Endothelial cell of umbilical vein (primary cell): ENCODE measurements around the gene SLC35F3. TPM values are rescaled to one million over a fixed set of nuclear protein-coding genes. Genes with fewer than 3 reads are reported as not detected.

ENCODE experiments used
- BruUV-seq: library from RNA; stranded (reverse); fragments of 400-500 nt; replicated peaks from 2 replicates; lab custom pipeline; 2021; lab: Mats Ljungman, UMichigan
- CTCF ChIA-PET: fragments of 300-600, 350-600 bp; sonication (Branson Sonifier 250); formaldehyde crosslinking; loops from one replicate; lab custom pipeline; 2021; ENCODE audit warnings: antibody characterized with exemption, inconsistent platforms; lab: Charles Lee
- POLR2A ChIA-PET: fragments of 300-600, 350-600 bp; sonication (Branson Sonifier 250); formaldehyde crosslinking; loops from one replicate; lab custom pipeline; 2021; ENCODE audit warnings: antibody characterized with exemption, inconsistent platforms; lab: Charles Lee
- DNase-seq: peaks from one replicate; pipeline ENCODE4 v3.0.0-alpha.2; 2011; ENCODE audit warnings: low read depth, low spot score
- FAIRE-seq: peaks from 2 replicates; lab custom pipeline; 2011; peaks lifted over from hg19 to GRCh38; lab: Jason Lieb, UNC
- H2AFZ ChIP-seq: 2 replicates; pipeline ENCODE4 v1.6.0; 2012; ENCODE audit warnings: low read depth, low read length, control low read depth, inconsistent platforms
- H3K27ac ChIP-seq: 2 replicates; pipeline ENCODE4 v1.5.1; 2011; ENCODE audit warnings: low read depth, mild to moderate bottlenecking, control low read depth, low read length, moderate library complexity; ENCODE audit not compliant: insufficient read depth
- H3K27me3 ChIP-seq, 2 experiments: 2 replicates each; pipeline versions ENCODE4 v1.6.0 to v1.6.1; 2011; ENCODE audit warnings: low read length in 2 of 2, mixed read lengths in 1 of 2; ENCODE audit not compliant: control insufficient read depth in 2 of 2, insufficient read depth in 2 of 2
- H3K36me3 ChIP-seq, 2 experiments: 2 replicates in 1 of 2; 3 replicates in 1 of 2; pipeline ENCODE4 v1.5.1; 2011; ENCODE audit warnings: low read length in 2 of 2, mild to moderate bottlenecking in 1 of 2, moderate library complexity in 1 of 2; ENCODE audit not compliant: control insufficient read depth in 2 of 2, insufficient read depth in 2 of 2; ENCODE audit errors: extremely low read depth in 1 of 2
- H3K4me1 ChIP-seq: 3 replicates; pipeline ENCODE4 v1.5.1; 2011; ENCODE audit warnings: mild to moderate bottlenecking, low read length; ENCODE audit not compliant: control insufficient read depth, insufficient read depth; ENCODE audit errors: extremely low read depth
- H3K4me2 ChIP-seq: 2 replicates; pipeline ENCODE4 v1.6.1; 2011; ENCODE audit warnings: low read length, control low read depth, mixed read lengths; ENCODE audit not compliant: insufficient read depth
- H3K4me3 ChIP-seq, 3 experiments: fragments of 200-600 bp in 1 of 3; sonication (generic), shearing (Covaris generic) in 1 of 3; replicated peaks in 1 of 3; 2 replicates each; pipeline ENCODE4 v1.5.1; 2011 to 2016; ENCODE audit warnings: control low read depth in 3 of 3, low read length in 3 of 3, mild to moderate bottlenecking in 2 of 3, inconsistent platforms in 1 of 3, low read depth in 1 of 3, moderate library complexity in 1 of 3; ENCODE audit not compliant: insufficient read depth in 1 of 3
- H3K79me2 ChIP-seq: 2 replicates; pipeline ENCODE4 v1.6.0; 2012; ENCODE audit warnings: low read length, inconsistent platforms; ENCODE audit not compliant: control insufficient read depth, insufficient read depth
- H3K9ac ChIP-seq: replicated peaks from 2 replicates; pipeline ENCODE3; 2011; ENCODE audit warnings: low read length, control low read depth; ENCODE audit not compliant: insufficient read depth; ENCODE audit errors: extremely low read depth
- H3K9me1 ChIP-seq: replicated peaks from 3 replicates; pipeline ENCODE4 v1.6.0; 2011; ENCODE audit warnings: mild to moderate bottlenecking, low read length; ENCODE audit not compliant: control insufficient read depth, insufficient read depth; ENCODE audit errors: extremely low read depth
- H3K9me3 ChIP-seq: replicated peaks from 2 replicates; pipeline ENCODE4 v1.5.1; 2012; ENCODE audit warnings: low read length, inconsistent platforms; ENCODE audit not compliant: control insufficient read depth, insufficient read depth
- H4K20me1 ChIP-seq: replicated peaks from 2 replicates; pipeline ENCODE3; 2011; ENCODE audit warnings: mild to moderate bottlenecking, low read length; ENCODE audit not compliant: control insufficient read depth, insufficient read depth; ENCODE audit errors: extremely low read depth
- EZH2 ChIP-seq: IDR thresholded peaks from 2 replicates; pipeline ENCODE4 v1.6.1; 2012; ENCODE audit warnings: borderline replicate concordance, low read depth, mild to moderate bottlenecking, moderate library complexity, low read length, inconsistent platforms; ENCODE audit not compliant: severe bottlenecking
- FOS ChIP-seq: IDR thresholded peaks from 2 replicates; pipeline ENCODE4 v1.6.1; 2011; ENCODE audit warnings: mild to moderate bottlenecking, low read length, moderate library complexity, borderline replicate concordance; ENCODE audit not compliant: insufficient read depth
- GATA2 ChIP-seq: IDR thresholded peaks from 2 replicates; pipeline ENCODE4 v1.7.0; 2011; ENCODE audit warnings: low read depth, mild to moderate bottlenecking, moderate library complexity, mixed read lengths, low read length; ENCODE audit not compliant: insufficient read length, insufficient read depth
- JUN ChIP-seq: IDR thresholded peaks from 2 replicates; pipeline ENCODE4 v1.6.1; 2011; ENCODE audit warnings: borderline replicate concordance, low read depth; ENCODE audit not compliant: insufficient read length, insufficient read depth
- MYC ChIP-seq: IDR thresholded peaks from one replicate; pipeline ENCODE4 v1.6.1; 2011; ENCODE audit warnings: mild to moderate bottlenecking, low read depth, low read length
- POLR2A ChIP-seq: IDR thresholded peaks from 2 replicates; pipeline ENCODE4 v1.6.1; 2012; ENCODE audit warnings: low read depth, mild to moderate bottlenecking, control low read depth, low read length
- POLR2AphosphoS5 ChIP-seq: IDR thresholded peaks from 2 replicates; pipeline ENCODE4 v1.6.1; 2012; ENCODE audit warnings: low read depth, mild to moderate bottlenecking, control low read depth, low read length, moderate library complexity; ENCODE audit not compliant: insufficient read depth
- dilution Hi-C: fragments of 300-500 bp; cut with MboI; formaldehyde crosslinking; loops from one replicate; pipeline ENCODE4 v1.15.0; 2019; ENCODE audit warnings: low sequenced_read_pairs; ENCODE audit not compliant: extremely low pct_ligation_motif_present
- intact Hi-C: fragments of 100-400 bp; cut with micrococcal nuclease; formaldehyde crosslinking; loops from one replicate; pipeline ENCODE4 v1.10.0; 2022
- polyA plus RNA-seq, 4 experiments: library from polyadenylated mRNA; depleted of rRNA in 3 of 4; stranded (reverse) in 3 of 4; unstranded in 1 of 4; fragments of >200 nt; gene quantifications; 2 replicates each; pipeline versions ENCODE4 v1.2.1 to v1.2.3, GENCODE V29; 2011 to 2012; ENCODE audit warnings: missing spikeins in 1 of 4
- total RNA-seq: library from RNA; stranded (reverse); gene quantifications from 2 replicates; pipeline ENCODE4 v1.2.3, GENCODE V29; 2021
- TF ChIP-seq, protein P1 (sequence below), 2 donors: IDR thresholded peaks; 1 replicate in 1 of 2; 2 replicates in 1 of 2; pipeline ENCODE4 v1.5.1; 2011; ENCODE audit warnings: low read length in 2 of 2, mild to moderate bottlenecking in 2 of 2, moderate library complexity in 2 of 2, control low read depth in 1 of 2, inconsistent platforms in 1 of 2, low read depth in 1 of 2; ENCODE audit not compliant: insufficient read depth in 1 of 2; ENCODE audit errors: extremely low read depth in 1 of 2
- TF ChIP-seq, protein P2 (sequence below): IDR thresholded peaks from 2 replicates; pipeline ENCODE4 v1.6.1; 2011; ENCODE audit not compliant: insufficient read depth, insufficient read length

The SLC35F3 gene
- total and polyA plus RNA-seq, 2 donors (not counting 3 experiments of a cell fraction or from before 2014, with no cell fraction given), result not detected

DNA sequence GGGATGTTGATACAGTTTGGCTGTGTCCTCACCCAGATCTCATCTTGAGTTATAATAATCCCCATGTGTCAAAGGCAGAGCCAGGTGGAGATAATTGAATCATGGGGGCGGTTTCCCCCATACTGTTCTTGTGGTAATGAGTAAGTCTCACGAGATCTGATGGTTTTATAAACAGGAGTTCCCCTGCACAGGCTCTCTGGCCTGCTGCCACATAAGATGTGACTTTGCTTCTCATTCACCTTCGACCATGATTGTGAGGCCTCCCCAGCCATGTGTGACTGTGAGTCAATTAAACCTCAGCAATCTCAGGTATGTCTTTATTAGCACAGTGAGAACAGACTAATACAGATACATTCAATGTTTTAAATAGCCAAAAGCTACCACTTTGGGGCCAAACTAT lies 41.1 kb downstream of the SLC35F3 start:
- no TSS peak for BruUV-seq
- Histone ChIP-seq H3K9me1 (no peaks in the 10 kb centered on the region), H3K4me3 (no peak overlapping the region), H3K79me2 (no peaks in the 10 kb centered on the region), H2AFZ (no peak overlapping the region), H4K20me1 (no peaks in the 10 kb centered on the region), H3K27me3 (no peaks in the 10 kb centered on the region), H3K36me3 (no peaks in the 10 kb centered on the region), H3K4me2 (no peak overlapping the region), H3K9me3 (no peaks in the 10 kb centered on the region), H3K27ac (no peak overlapping the region), H3K4me1 (no peaks in the 10 kb centered on the region), H3K9ac (no peak overlapping the region)
- ChIA-PET CTCF (no interaction called here), POLR2A (no interaction called here)
- dilution Hi-C loops, result no loop called here
- intact Hi-C loops, result no loop called here
- DNase-seq (no peak), FAIRE-seq (no peak)
- TF ChIP-seq, protein P1, sequence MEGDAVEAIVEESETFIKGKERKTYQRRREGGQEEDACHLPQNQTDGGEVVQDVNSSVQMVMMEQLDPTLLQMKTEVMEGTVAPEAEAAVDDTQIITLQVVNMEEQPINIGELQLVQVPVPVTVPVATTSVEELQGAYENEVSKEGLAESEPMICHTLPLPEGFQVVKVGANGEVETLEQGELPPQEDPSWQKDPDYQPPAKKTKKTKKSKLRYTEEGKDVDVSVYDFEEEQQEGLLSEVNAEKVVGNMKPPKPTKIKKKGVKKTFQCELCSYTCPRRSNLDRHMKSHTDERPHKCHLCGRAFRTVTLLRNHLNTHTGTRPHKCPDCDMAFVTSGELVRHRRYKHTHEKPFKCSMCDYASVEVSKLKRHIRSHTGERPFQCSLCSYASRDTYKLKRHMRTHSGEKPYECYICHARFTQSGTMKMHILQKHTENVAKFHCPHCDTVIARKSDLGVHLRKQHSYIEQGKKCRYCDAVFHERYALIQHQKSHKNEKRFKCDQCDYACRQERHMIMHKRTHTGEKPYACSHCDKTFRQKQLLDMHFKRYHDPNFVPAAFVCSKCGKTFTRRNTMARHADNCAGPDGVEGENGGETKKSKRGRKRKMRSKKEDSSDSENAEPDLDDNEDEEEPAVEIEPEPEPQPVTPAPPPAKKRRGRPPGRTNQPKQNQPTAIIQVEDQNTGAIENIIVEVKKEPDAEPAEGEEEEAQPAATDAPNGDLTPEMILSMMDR (IDR thresholded peaks at IDR 0.05; ENCODE audit: extremely low read depth in 1 of 2, insufficient read depth in 1 of 2, low read depth in 1 of 2, low read length in 2 of 2), result no peak
- TF ChIP-seq GATA2 (no peak), POLR2AphosphoS5 (no peak), MYC (no peak), JUN (no peak), FOS (no peak), POLR2A (no peak), EZH2 (no peak)
- TF ChIP-seq, protein P2, sequence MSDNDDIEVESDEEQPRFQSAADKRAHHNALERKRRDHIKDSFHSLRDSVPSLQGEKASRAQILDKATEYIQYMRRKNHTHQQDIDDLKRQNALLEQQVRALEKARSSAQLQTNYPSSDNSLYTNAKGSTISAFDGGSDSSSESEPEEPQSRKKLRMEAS, result no peak
